Mucosa of rectum (tissue), 2 donors: ENCODE data around the gene CENPE.

Experiments used
- H3K27ac ChIP-seq, 2 donors: one replicate each; pipeline ENCODE4 v1.7.0; 2013; ENCODE audit warnings: inconsistent platforms in 2 of 2, low read depth in 2 of 2, low read length in 2 of 2
- H3K27me3 ChIP-seq, 2 donors: one replicate each; pipeline ENCODE4 v1.7.0; 2013; ENCODE audit warnings: low read length in 2 of 2; ENCODE audit not compliant: control insufficient read depth in 2 of 2, insufficient read depth in 2 of 2
- H3K36me3 ChIP-seq, 2 donors: one replicate each; pipeline ENCODE4 v1.7.0; 2013; ENCODE audit warnings: low read length in 2 of 2; ENCODE audit not compliant: control insufficient read depth in 2 of 2, insufficient read depth in 2 of 2
- H3K4me1 ChIP-seq, 2 donors: one replicate each; pipeline ENCODE4 v1.7.0; 2013; ENCODE audit warnings: low read length in 2 of 2, mild to moderate bottlenecking in 1 of 2; ENCODE audit not compliant: control insufficient read depth in 2 of 2, insufficient read depth in 2 of 2
- H3K4me3 ChIP-seq, 2 donors: one replicate each; pipeline ENCODE4 v1.7.0; 2013; ENCODE audit warnings: low read length in 2 of 2
- H3K9ac ChIP-seq, 2 donors: one replicate each; pipeline ENCODE4 v1.7.0; 2013; ENCODE audit warnings: low read length in 2 of 2, low read depth in 1 of 2, mild to moderate bottlenecking in 1 of 2
- H3K9me3 ChIP-seq, 2 donors: one replicate each; pipeline ENCODE4 v1.7.0; 2013; ENCODE audit warnings: low read length in 2 of 2; ENCODE audit not compliant: control insufficient read depth in 2 of 2
- donor health status: healthy.
- donor health status: Normal muscosa, but diverticular disease.

Gene CENPE

GRCh38 chr4:103099691-103100392 lies 98.3 kb downstream of the CENPE start, which contains the start of gene BDH2:
Gene BDH2, minus strand, starts transcription at chr4:103099834. Its CDS starts 3,580 bp downstream, at chr4:103096254.
- H3K36me3 ChIP-seq = no peaks in the 10 kb centered on the region
- peak within 1 kb of the TSS; percentile 52 to 57 for H3K9ac ChIP-seq
- peak within 1 kb of the TSS; percentile 40 to 52 for H3K27ac ChIP-seq
- H3K4me1 ChIP-seq = peaks cover 0 to 9% of the 10 kb centered on the region in 2 donors
- H3K27me3 ChIP-seq = no peaks in the 10 kb centered on the region
- H3K9me3 ChIP-seq = no peaks in the 10 kb centered on the region
- peak within 1 kb of the TSS; percentile 60 to 75 for H3K4me3 ChIP-seq

- no peaks in the 10 kb centered on the region for H3K9me3 ChIP-seq
- no peaks in the 10 kb centered on the region for H3K27me3 ChIP-seq
- peak overlapping the region; percentile 60 to 75 for H3K4me3 ChIP-seq
- H3K4me1 ChIP-seq = peaks cover 0 to 9% of the 10 kb centered on the region in 2 donors
- H3K36me3 ChIP-seq = no peaks in the 10 kb centered on the region
- H3K27ac ChIP-seq = peak overlapping the region; percentile 40 to 52
- peak overlapping the region; percentile 52 to 57 for H3K9ac ChIP-seq
Observed at GRCh38 chr4:103098756-103099440, 99.2 kb downstream of the CENPE start.

- Histone ChIP-seq H3K27ac (peak overlapping the region in 1 of 2 donors; percentile 19), H3K4me3 (peak overlapping the region in 1 of 2 donors; percentile 75), H3K27me3 (no peaks in the 10 kb centered on the region), H3K9ac (no peak overlapping the region), H3K9me3 (no peaks in the 10 kb centered on the region), H3K4me1 (peaks cover 0 to 9% of the 10 kb centered on the region in 2 donors), H3K36me3 (no peaks in the 10 kb centered on the region)
Observed at GRCh38 chr4:103098341-103098740, 99.8 kb downstream of the CENPE start.

GRCh38 chr4:103097112-103097511 lies 101.0 kb downstream of the CENPE start:
- no peak overlapping the region for H3K27ac ChIP-seq

GRCh38 chr4:103095080-103095479 lies 103.1 kb downstream of the CENPE start:
- H3K4me1 ChIP-seq = peaks cover 0 to 9% of the 10 kb centered on the region in 2 donors
- no peak overlapping the region for H3K27ac ChIP-seq
- no peaks in the 10 kb centered on the region for H3K9me3 ChIP-seq
- peaks cover 11% of the 10 kb centered on the region in 2 donors for H3K36me3 ChIP-seq
- no peaks in the 10 kb centered on the region for H3K27me3 ChIP-seq
- H3K9ac ChIP-seq = no peak overlapping the region
- H3K4me3 ChIP-seq = no peak overlapping the region

More at GRCh38 chr4:103097112-103097511, 101.0 kb downstream of the CENPE start:
- H3K36me3 ChIP-seq = peaks cover 0 to 2% of the 10 kb centered on the region in 2 donors
- no peak overlapping the region for H3K9ac ChIP-seq
- H3K27me3 ChIP-seq = no peaks in the 10 kb centered on the region
- no peak overlapping the region for H3K4me3 ChIP-seq
- peaks cover 0 to 9% of the 10 kb centered on the region in 2 donors for H3K4me1 ChIP-seq
- H3K9me3 ChIP-seq = no peaks in the 10 kb centered on the region

- Histone ChIP-seq H3K9ac (no peak overlapping the region), H3K36me3 (peaks cover 29% of the 10 kb centered on the region in 2 donors), H3K27ac (no peak overlapping the region)
Observed at GRCh38 chr4:103092245-103092644, 105.9 kb downstream of the CENPE start.

GRCh38 chr4:103091601-103092223 lies 106.4 kb downstream of the CENPE start:
- no peak overlapping the region for H3K27ac ChIP-seq
- no peaks in the 10 kb centered on the region for H3K4me1 ChIP-seq
- no peak overlapping the region for H3K4me3 ChIP-seq
- no peaks in the 10 kb centered on the region for H3K27me3 ChIP-seq
- H3K36me3 ChIP-seq = peaks cover 29 to 34% of the 10 kb centered on the region in 2 donors
- H3K9me3 ChIP-seq = no peaks in the 10 kb centered on the region
- no peak overlapping the region for H3K9ac ChIP-seq

More at GRCh38 chr4:103092245-103092644, 105.9 kb downstream of the CENPE start:
- Histone ChIP-seq H3K27me3 (no peaks in the 10 kb centered on the region), H3K9me3 (no peaks in the 10 kb centered on the region), H3K4me1 (peaks cover 0 to under 1% of the 10 kb centered on the region in 2 donors), H3K4me3 (no peak overlapping the region)

GRCh38 chr4:103089481-103089880 lies 108.7 kb downstream of the CENPE start:
- no peak overlapping the region for H3K27ac ChIP-seq
- H3K36me3 ChIP-seq = peaks cover 29 to 42% of the 10 kb centered on the region in 2 donors
- no peak overlapping the region for H3K9ac ChIP-seq
- no peaks in the 10 kb centered on the region for H3K27me3 ChIP-seq
- no peak overlapping the region for H3K4me3 ChIP-seq
- H3K9me3 ChIP-seq = no peaks in the 10 kb centered on the region
- no peaks in the 10 kb centered on the region for H3K4me1 ChIP-seq

- Histone ChIP-seq H3K4me3 (no peak overlapping the region), H3K4me1 (no peaks in the 10 kb centered on the region), H3K9me3 (no peaks in the 10 kb centered on the region), H3K9ac (no peak overlapping the region), H3K27me3 (no peaks in the 10 kb centered on the region), H3K36me3 (peaks cover 29 to 48% of the 10 kb centered on the region in 2 donors), H3K27ac (no peak overlapping the region)
Observed at GRCh38 chr4:103086551-103086950, 111.6 kb downstream of the CENPE start.
